PC-9 (cell line): ENCODE data around the gene MYOM3. TPM values are rescaled to one million over a fixed set of nuclear protein-coding genes. Genes with fewer than 3 reads are reported as not detected.

ENCODE experiments used
- BruUV-seq: library from RNA; stranded (reverse); fragments of 400-500 nt; replicated peaks from 2 replicates; lab custom pipeline; 2021; lab: Mats Ljungman, UMichigan
- CTCF ChIA-PET: fragments of 300-600 bp; sonication (Branson Sonifier 250); formaldehyde crosslinking; loops from one replicate; lab custom pipeline; 2022; ENCODE audit warnings: antibody characterized with exemption; lab: Charles Lee
- POLR2A ChIA-PET: fragments of 300-600 bp; sonication (Branson Sonifier 250); formaldehyde crosslinking; loops from one replicate; lab custom pipeline; 2022; ENCODE audit warnings: antibody characterized with exemption; ENCODE audit not compliant: unreplicated experiment; lab: Charles Lee
- DNase-seq, 2 experiments: peaks; one replicate each; pipeline versions ENCODE4 v3.0.0 to v3.0.0-alpha.2; 2015 to 2022; ENCODE audit warnings: mixed read lengths in 1 of 2
- H2AFZ ChIP-seq: fragments of 200-600 bp; sonication (generic); 2 replicates; pipeline ENCODE4 v1.8.1; 2017; ENCODE audit warnings: antibody characterized with exemption
- H3F3A ChIP-seq: fragments of 200-600 bp; sonication (generic); 2 replicates; pipeline ENCODE4 v1.8.1; 2017; ENCODE audit warnings: antibody characterized with exemption, mild to moderate bottlenecking, low read depth; ENCODE audit not compliant: insufficient read depth
- H3K27ac ChIP-seq: fragments of 200-600 bp; sonication (generic); 2 replicates; pipeline ENCODE4 v1.6.1; 2016; ENCODE audit warnings: mixed run types
- H3K27me3 ChIP-seq: fragments of 200-600 bp; sonication (generic); 2 replicates; pipeline ENCODE4 v1.6.1; 2016; ENCODE audit warnings: low read depth, mixed run types; ENCODE audit not compliant: insufficient read depth
- H3K36me3 ChIP-seq: fragments of 200-600 bp; sonication (generic); 2 replicates; pipeline ENCODE4 v1.6.1; 2016; ENCODE audit warnings: low read depth, mixed run types
- H3K4me1 ChIP-seq: fragments of 200-600 bp; sonication (generic); replicated peaks from 2 replicates; pipeline ENCODE4 v1.6.1; 2016; ENCODE audit warnings: mixed run types; ENCODE audit not compliant: insufficient read depth
- H3K4me2 ChIP-seq: fragments of 200-600 bp; sonication (generic); 2 replicates; pipeline ENCODE4 v1.6.1; 2017; ENCODE audit warnings: mixed run types
- H3K4me3 ChIP-seq: fragments of 200-600 bp; sonication (generic); 2 replicates; pipeline ENCODE4 v1.6.1; 2016; ENCODE audit warnings: mixed run types
- H3K79me2 ChIP-seq: fragments of 200-600 bp; sonication (generic); 2 replicates; pipeline ENCODE4 v1.6.1; 2017; ENCODE audit warnings: low read depth, mixed run types
- H3K9me2 ChIP-seq: fragments of 200-600 bp; sonication (generic); 2 replicates; pipeline ENCODE4 v1.8.1; 2017; ENCODE audit warnings: mild to moderate bottlenecking; ENCODE audit not compliant: insufficient read depth
- H3K9me3 ChIP-seq: fragments of 200-600 bp; sonication (generic); 2 replicates; pipeline ENCODE4 v1.8.1; 2016; ENCODE audit warnings: low read depth; ENCODE audit not compliant: insufficient read depth
- H4K20me1 ChIP-seq: fragments of 200-600 bp; sonication (generic); 2 replicates; pipeline ENCODE4 v1.8.1; 2017; ENCODE audit not compliant: insufficient read depth
- EZH2 ChIP-seq: fragments of 200-600 bp; sonication (generic); IDR thresholded peaks from 2 replicates; pipeline ENCODE4 v1.8.0; 2017; ENCODE audit warnings: antibody characterized with exemption, low read depth
- intact Hi-C: fragments of 100-400 bp; cut with micrococcal nuclease; formaldehyde crosslinking; loops from one replicate; pipeline ENCODE4 v1.10.0; 2022; ENCODE audit not compliant: unreplicated experiment
- total RNA-seq: library from RNA; stranded (reverse); gene quantifications from 2 replicates; pipeline ENCODE4 v1.2.3, GENCODE V29; 2021
- TF ChIP-seq, protein P1 (sequence below): fragments of 200-600 bp; sonication (generic); conservative IDR thresholded peaks from 2 replicates; pipeline ENCODE4 v1.6.1; 2017; ENCODE audit warnings: mixed run types, antibody characterized with exemption, mild to moderate bottlenecking, moderate library complexity

MYOM3 gene
- total RNA-seq, 1 experiment from 2014 or later, result 11.9 TPM

DNA sequence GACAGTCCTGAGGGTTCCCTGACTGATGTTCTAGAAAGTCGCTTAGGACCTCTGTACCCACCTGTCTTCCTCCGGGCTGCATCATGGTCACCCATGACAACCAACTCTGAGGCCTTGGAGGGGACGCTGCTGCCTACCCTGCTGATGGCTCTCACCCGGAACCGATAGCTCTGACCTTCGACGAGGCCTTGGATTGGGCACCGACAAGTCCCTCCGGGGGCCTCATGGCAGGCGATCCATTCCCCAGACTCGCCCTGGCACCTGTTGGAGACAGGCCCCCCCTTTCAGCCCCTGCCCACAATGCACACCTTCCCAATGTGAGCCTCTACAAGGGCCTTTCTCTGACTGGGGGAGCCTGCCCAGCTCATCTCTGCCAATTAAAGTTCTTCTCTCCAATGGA lies 21.2 kb downstream of the MYOM3 start:
- H2AFZ ChIP-seq, result no peak overlapping the region

DNA sequence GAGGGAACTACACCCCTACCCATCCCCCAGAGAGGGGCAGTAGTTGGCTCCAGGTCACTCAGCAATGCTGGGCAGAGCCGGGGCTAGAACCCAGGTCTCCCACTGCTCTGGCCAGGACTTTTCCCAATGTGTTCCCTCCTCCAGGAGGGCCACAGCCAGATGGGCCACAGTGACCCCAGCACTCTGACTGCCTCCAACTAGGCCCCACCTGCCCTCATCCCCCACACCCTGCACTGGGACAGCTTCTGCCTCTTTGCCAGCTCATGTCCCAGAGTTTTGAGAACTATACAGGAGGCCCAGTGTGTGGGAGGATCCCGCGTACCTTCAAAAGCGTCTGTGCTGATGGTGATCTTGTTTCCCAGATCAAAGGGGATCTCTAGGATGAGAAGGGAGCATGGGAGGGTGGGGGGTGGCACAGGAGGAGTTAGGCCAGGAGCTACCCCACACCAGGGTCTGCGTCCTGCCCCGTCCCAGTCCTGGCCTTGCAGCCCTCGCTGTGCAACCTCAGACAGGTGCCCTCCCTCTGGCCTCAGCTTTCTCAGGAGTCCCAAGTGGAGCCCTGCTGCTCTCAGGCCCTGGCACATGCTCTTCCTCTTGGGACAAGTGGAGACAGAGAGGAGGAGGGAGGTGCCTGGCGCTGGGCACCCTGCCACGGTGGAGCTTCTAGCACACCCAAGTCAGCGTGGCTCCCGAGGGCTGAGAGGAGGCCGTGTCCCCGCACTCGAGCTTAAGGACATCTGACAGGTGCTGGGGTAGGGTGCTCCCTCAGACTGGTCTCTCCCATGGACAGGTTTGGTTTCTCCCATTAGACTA lies 22.0 kb downstream of the MYOM3 start:
- Histone ChIP-seq H4K20me1 (no peaks in the 10 kb centered on the region), H3K79me2 (no peaks in the 10 kb centered on the region), H3F3A (no peaks in the 10 kb centered on the region), H3K9me3 (no peaks in the 10 kb centered on the region), H3K4me2 (no peak overlapping the region), H3K36me3 (no peaks in the 10 kb centered on the region), H3K4me1 (no peaks in the 10 kb centered on the region), H2AFZ (no peak overlapping the region), H3K27ac (no peak overlapping the region), H3K9me2 (no peaks in the 10 kb centered on the region), H3K4me3 (no peak overlapping the region), H3K27me3 (no peaks in the 10 kb centered on the region)
- CTCF ChIA-PET, result no interaction called here
- intact Hi-C loops, result no loop called here
- no peak for DNase-seq
- TF ChIP-seq, protein P1, sequence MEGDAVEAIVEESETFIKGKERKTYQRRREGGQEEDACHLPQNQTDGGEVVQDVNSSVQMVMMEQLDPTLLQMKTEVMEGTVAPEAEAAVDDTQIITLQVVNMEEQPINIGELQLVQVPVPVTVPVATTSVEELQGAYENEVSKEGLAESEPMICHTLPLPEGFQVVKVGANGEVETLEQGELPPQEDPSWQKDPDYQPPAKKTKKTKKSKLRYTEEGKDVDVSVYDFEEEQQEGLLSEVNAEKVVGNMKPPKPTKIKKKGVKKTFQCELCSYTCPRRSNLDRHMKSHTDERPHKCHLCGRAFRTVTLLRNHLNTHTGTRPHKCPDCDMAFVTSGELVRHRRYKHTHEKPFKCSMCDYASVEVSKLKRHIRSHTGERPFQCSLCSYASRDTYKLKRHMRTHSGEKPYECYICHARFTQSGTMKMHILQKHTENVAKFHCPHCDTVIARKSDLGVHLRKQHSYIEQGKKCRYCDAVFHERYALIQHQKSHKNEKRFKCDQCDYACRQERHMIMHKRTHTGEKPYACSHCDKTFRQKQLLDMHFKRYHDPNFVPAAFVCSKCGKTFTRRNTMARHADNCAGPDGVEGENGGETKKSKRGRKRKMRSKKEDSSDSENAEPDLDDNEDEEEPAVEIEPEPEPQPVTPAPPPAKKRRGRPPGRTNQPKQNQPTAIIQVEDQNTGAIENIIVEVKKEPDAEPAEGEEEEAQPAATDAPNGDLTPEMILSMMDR, result no peak
- no TSS peak for BruUV-seq
- POLR2A ChIA-PET, result no interaction called here

More for the DNA sequence above, 21.2 kb downstream of the MYOM3 start:
- Histone ChIP-seq H3K36me3 (no peaks in the 10 kb centered on the region), H3K4me1 (no peaks in the 10 kb centered on the region), H3K4me3 (no peak overlapping the region), H3K9me2 (no peaks in the 10 kb centered on the region), H3K27me3 (no peaks in the 10 kb centered on the region), H3K4me2 (no peak overlapping the region), H3K9me3 (no peaks in the 10 kb centered on the region), H4K20me1 (no peaks in the 10 kb centered on the region), H3F3A (no peaks in the 10 kb centered on the region), H3K79me2 (no peaks in the 10 kb centered on the region), H3K27ac (no peak overlapping the region)
- CTCF ChIA-PET, result no interaction called here
- no peak for TF ChIP-seq EZH2
- TF ChIP-seq, protein P1, result no peak
- DNase-seq, result no peak
- intact Hi-C loops, result no loop called here
- POLR2A ChIA-PET, result interaction anchor here (0.6 kb wide), 1 partner anchor 747 kb away, joined by 4 read pairs; the partner anchor contains the start of gene HNRNPR
- BruUV-seq, result no TSS peak

DNA sequence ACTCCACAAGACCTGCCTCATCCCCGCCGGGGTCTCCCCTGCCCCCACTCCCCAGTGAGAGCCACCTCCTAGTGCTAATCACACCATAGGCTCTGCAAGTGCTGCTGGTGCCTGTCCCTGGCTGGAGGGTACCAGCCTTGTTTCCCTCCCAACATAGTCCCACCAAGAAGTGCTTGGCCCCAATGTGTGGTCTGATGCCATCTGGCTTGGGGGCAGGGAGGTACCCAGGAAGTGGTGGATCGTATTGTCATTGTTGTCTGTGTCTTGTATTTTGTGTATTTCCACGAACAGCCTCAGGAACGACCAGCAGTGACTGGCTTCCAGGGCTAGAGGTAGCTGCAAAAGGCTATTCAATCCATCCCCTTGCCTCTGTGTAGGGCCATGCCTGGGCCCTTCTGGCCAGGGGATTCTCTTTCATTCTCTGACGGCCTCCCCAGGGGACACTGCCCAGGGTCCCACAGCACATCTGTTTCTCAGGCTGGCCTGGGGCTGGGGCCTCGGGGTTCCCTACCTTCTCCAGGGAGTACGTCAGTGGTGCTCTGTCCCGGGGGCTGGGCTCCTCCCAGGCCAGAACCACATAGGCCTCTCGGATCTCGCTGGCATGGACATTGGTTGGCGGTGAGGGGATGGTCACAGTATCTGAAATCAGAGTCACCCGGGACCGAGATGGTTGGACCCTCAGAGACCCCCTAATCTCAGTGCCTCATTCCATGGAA lies 22.8 kb downstream of the MYOM3 start:
- Histone ChIP-seq H3K36me3 (no peaks in the 10 kb centered on the region), H3K4me3 (no peak overlapping the region), H3K27me3 (no peaks in the 10 kb centered on the region), H3K27ac (no peak overlapping the region), H3K79me2 (no peaks in the 10 kb centered on the region), H3K4me2 (no peak overlapping the region), H3K9me3 (no peaks in the 10 kb centered on the region), H3K4me1 (no peaks in the 10 kb centered on the region), H4K20me1 (no peaks in the 10 kb centered on the region), H3K9me2 (no peaks in the 10 kb centered on the region), H3F3A (no peaks in the 10 kb centered on the region), H2AFZ (no peak overlapping the region)
- DNase-seq, result no peak
- intact Hi-C loops, result no loop called here
- ChIA-PET POLR2A (no interaction called here), CTCF (no interaction called here)
- TF ChIP-seq EZH2, result no peak
- TF ChIP-seq, protein P1, result no peak
- no TSS peak for BruUV-seq
